Sigmoid colon (tissue), 4 donors: ENCODE measurements around the gene ABCG8.

Experiments
- CTCF ChIP-seq, 4 experiments: fragments of 450-650 bp in 3 of 4; fragments of 200-600 bp in 1 of 4; IDR thresholded peaks; one replicate each; pipeline ENCODE4 v1.5.1; 2016 to 2019; ENCODE audit warnings: antibody characterized with exemption in 4 of 4, mild to moderate bottlenecking in 3 of 4, moderate library complexity in 2 of 4
- EP300 ChIP-seq, 4 donors: sonication (generic); formaldehyde crosslinking; IDR thresholded peaks; one replicate each; pipeline ENCODE4 v1.6.1; 2017; ENCODE audit warnings: antibody characterized with exemption in 4 of 4
- POLR2AphosphoS5 ChIP-seq, 4 donors: sonication (generic); formaldehyde crosslinking; IDR thresholded peaks; one replicate each; pipeline ENCODE4 v1.6.1; 2017; ENCODE audit warnings: antibody characterized with exemption in 4 of 4

- TF ChIP-seq CTCF (IDR thresholded peaks at IDR 0.05) (no peak), POLR2AphosphoS5 (IDR thresholded peaks at IDR 0.05) (no peak), EP300 (IDR thresholded peaks at IDR 0.05) (no peak)
Observed at GRCh38 chr2:43798300-43798699, 40.5 kb upstream of the ABCG8 start.
